NCI-H748 treated with DMSO at 0.1 percent for 48 hours (cell line): ENCODE data around the gene BUB1.
A peak's percentile ranks its signal among the peaks of the same experiment; 100 is the strongest.
"Not testable (repeated sequence)": the region's sequence is repeated elsewhere in the genome, so short reads cannot be mapped to it uniquely, and the experiment has no call there.

Experiments used
- DNase-seq: peaks from one replicate; lab custom pipeline; 2025; lab: John Stamatoyannopoulos, UW

Gene BUB1

DNA sequence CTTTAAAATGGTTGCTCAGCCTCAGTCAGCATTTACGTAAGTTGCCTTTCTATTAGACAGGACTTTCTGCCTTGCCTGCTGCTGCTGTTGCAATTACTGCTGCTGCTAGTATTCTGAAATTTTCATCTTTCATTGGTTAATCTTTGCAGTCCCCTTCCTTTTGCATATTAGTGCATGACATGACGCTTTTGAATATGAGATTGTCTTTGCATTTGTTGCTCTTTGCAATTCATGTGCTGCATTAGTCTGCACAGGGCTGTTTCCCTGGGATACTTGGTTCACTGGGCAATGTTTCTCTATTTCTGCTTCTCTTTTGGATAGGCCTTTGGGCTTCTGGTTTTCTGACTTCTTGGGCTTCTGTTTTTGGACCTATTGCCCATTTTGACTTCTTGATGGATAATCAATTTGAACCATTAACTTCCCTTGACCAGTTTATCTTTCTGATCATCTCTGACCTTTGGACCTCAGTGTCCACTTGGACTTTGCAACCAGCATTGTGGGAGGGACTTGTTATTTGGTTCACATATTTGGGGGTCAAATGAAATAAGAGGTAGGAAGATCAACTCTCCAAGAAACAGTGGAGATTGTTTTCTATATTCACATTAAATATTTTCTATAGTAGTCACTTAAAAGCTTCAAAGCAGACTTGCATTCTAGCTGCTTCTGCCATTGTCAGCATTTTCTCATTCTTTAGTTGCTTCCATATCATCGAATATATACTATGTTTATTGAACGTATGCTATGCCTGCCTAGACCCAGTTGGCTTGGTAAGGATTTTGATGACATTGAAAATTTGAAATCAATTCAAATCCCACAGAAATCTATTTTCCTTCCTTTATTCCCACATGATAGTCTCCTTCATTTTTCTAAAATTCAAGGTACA is 12.5 kb upstream of the BUB1 start:
- DNase-seq: no peak

DNA sequence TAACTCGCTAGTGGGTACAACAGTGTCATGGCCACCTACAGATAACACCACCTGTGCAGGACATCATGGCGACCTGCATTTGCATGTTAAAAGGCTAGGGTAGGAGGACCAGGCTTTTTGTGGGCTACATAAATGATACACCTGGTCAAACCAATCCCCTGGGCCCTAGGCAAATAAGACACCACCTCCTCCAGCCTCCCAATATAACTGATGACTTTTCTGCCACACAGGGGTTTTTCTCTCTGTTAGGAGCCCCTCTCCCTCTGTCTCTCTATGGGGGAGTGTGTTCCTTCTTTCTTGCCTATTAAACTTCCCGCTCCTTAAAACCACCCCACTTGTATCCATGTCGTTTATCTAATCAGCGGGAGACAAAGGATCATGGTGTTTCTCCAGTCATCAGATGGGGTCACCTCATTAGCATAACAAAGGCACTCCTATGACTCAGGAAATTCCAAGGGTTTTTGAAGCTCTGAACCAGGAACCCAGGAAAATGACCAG is 10.8 kb upstream of the BUB1 start:
- no peak for DNase-seq

DNA sequence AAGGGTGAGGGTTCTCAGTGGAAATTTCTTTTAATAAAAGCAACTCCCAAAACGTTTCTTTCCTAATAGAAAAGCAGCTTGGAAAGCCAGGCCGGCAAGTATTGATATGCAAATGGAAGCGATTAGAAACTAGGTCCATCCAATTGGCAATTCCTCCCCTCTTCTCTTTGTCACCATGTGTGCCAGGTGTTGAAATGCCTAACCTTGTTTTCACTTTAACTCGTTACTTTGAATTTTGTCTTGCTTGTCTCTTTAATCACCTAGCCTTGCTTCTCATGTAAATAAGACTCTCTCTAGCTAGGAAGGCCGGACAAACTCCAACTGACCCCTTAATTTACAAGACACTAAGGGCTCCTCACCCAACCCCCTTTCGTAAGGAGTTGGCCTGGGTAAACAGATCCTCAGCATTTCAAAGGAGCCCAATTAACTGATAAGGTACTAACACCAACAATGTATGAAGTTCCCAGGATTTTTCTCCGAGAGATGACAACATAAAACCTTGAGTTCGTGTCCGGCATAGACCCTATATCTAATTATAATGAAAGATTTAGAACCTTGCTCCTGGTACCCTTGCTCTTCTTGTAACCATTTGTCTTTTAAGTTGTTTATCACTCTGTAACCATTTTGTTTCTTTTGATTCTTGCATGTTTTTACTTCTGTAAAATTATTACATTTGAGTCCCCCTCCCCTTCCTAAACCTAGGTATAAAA is 10.1 kb upstream of the BUB1 start:
- not testable (repeated sequence) for DNase-seq

DNA sequence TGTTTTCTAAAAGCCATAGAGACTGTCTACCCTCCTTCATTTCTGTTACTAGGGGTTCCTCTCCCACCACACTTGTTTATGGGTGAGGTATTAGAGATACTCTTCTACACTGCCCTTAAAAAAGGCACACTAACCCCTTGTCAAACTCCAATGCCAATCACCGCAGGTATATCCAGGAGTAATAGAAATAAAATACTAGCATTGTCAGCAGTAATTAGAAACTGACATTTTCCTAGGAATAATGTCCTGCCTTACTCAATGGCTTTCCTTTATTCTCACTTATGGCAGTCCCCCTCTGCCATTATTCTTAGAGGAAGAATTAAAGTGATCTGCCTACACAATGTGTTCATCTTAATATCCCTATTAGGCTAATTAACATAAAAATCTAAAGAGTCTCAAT is 5.0 kb upstream of the BUB1 start:
- no peak for DNase-seq

DNA sequence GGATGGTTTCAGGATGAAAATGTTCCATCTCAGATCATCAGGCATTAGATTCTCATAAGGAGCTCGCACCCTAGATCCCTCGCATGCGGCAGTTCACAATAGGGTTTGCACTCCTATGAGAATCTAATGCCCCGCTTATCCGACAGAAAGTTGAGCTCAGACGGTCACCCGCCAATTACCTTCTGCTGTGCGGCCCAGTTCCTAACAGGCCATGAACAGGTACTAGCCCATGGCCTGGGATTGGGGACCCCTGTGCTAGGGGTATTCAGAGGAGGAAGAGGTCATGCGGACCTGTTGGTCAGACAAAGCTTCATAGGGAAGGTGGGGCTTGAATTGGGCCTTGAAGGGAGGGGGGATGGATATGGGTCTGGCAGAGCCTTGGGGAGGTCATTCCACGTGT is 4.4 kb upstream of the BUB1 start:
- no peak for DNase-seq

DNA sequence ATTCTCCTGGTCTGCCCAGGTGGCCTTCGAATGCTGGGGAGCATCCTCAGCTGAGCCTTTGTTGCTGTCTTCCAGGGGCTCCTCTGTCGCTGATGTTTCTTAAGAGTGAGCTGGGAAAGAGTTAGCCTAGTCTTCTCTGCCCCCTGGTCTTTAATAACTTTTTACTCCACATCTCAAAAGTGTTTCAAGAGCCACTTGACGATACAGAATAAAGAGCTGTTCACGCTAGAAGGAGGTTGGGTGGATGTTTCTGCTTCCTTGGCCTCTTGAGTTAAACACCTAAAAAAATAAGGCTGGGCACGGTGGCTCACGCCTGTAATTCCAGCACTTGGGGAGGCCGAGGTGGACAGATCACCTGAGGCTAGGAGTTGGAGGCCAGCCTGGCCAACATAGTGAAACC is 2.8 kb upstream of the BUB1 start:
- no peak for DNase-seq

DNA sequence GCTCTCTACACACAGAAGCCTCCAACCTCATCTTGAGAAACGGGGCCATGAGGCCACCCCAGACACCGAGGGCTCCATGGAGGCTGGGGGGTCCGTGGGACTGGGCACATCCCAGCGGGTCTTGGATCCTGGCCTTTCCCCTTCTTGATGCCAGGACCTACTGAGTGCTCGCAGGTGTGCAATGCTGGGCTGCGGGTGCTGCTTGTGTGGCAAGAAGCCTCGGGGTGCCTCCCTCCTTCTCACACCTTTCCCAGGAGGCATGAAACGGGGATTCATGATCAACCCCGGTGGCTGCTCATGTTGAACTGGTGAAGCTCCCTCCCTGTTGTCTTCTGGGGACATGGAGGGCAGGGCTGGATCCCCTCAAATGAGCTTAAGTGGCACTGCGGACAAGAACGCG is 2.0 kb upstream of the BUB1 start:
- no peak for DNase-seq

DNA sequence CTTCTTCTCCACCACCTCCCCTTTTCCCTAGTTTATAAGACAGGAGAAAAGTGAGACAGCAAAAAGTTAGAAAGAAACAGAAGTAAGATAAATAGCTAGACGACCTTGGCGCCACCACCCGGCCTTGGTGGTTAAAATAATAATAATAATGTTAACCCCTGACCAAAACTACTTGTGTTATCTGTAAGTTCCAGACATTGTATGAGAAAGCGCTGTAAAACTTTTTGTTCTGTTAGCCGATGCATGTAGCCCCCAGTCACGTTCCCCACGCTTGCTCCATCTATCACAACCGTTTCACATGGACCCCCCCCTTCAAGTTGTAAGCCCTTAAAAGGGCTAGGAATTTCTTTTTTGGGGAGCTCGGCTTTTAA is 1.5 kb upstream of the BUB1 start:
- no peak for DNase-seq

DNA sequence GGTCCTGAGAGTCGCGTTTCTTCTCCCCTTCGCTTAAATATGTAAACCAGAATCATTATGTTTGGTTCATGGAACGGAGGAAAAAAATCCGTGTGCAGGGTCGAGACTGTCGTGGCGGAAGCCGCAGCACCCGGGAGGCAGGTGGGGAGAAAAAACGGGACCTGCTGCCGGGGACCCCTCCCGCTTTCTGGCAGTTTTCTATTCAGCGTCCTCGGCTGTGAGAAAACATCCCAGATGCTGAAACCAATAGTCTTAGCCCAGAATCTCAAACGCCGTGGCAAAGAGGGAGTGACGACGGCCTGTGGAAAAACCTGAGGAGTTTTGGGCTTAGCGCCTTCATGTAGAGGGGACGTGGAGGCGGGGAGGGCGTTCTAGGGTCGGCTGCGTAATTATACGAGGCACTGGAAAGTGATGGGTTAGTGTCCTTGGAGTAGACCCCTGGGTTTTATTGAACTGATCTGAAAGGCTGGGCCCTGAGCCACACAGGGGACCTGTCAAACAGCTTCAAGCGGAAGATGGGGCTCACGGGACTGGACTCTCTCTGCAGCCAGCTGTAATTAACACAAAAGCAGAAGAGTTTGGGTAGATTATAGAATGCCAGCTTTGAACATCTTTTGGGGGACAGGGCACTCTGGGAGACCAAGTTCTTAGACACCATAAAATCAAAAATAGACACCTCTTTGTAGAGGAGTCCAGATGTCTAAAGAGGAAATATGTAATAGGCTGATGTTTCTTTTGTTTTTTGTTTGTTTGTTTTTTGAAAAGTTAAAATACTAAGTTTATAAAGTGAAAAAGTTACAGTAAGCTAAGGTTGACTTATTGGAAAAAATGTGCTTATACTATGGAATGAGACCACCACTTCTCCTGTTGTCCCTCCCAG is 834 bp upstream of the BUB1 start:
- peak; percentile 28 for DNase-seq

DNA sequence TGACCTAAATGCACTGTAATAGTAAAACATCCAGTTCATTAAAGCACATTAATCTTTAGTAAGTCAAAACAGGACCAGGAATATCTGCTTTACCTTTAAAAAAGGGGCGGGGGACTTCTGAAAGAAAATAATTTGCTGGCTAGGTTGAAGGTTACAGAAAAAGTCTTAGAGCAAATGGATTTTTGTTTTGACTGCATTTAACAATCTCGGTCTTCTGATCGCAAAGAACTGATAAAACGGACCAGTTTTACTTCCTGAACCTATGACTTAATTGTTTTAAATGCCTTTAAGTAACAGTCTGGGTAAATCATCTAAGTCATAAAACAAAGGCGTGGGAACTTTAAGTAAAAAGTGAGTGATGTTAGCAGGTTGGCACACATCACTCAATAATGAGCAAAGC is 783 bp downstream of the BUB1 start:
- DNase-seq: no peak

DNA sequence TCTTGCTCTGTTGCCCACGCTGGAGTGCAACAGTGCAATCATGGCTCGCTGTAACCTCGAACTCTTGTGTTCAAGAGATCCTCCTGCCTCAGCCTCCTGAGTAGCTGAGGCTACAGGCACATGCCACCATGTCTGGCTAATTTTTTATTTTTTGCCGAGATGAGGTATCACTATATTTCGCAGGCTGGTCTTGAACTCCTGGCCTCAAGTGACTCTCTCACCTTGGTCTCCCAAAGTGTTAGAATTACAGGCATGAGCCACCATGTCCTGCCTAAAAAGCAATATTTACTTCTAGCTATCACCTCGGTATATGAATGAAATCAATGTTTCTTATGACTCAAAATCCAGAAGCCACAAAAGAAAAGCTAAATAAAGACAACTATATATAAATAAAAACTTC is 2.2 kb downstream of the BUB1 start:
- DNase-seq: no peak

DNA sequence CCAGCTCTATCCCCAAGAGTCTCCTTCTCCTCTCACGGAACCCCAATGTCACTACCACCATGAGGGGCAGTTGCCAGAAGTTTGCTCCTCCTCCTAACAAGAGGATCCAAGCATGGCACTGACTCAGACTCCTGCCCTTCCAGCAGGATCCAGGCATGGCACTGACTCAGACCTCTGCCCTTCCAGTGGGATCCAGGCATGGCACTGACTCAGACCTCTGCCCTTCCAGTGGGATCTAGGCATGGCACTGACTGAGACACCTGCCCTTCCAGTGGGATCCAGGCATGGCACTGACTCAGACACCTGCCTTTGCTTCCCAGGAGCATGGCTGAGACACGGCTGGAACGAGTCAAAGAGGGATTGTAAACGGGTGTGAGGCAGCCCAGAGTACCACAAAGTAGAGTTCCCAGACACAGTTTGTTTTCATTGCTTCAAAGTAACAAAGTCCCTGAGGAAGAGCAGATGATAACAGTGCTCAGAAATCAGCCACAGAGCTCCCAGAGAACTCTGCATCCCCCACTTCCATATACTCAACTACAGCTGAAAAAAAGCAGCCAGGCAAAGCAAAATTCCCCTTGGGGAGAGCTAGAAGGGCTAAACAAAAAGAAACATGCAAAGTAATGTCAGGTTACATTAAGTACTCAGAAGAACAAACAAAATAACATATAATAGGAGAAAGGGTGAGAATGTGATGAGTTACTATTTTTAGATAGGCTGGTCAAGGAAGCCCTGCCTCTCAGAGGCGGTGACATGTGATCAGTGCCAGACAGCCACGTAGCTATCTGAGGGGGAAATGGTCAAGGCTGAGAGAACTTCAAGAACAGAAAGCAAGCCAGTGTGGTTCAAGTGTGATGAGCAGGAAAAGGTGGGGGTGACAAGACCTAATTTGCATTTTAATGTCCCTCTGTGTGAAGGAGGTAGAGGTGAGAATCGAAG is 3.0 kb downstream of the BUB1 start:
- DNase-seq: no peak

DNA sequence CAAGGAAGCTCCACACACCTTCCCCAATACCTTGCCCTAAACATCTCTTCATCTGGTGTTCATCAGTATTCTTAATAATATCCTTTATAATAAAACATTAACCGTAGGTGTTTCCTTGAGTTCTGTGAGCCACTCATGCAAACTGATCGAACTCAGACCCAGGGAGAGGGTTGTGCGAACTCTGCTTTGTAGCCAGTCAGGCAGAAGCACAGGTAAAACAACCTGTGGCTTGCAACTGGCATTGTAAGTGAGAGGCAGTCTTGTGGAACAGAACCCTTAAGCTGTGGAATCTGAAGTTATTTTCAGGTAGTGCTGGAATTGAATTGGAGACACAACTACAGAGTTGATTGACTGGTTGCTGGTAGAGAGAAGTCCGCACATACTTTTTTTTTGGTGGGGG is 4.7 kb downstream of the BUB1 start:
- DNase-seq: no peak

DNA sequence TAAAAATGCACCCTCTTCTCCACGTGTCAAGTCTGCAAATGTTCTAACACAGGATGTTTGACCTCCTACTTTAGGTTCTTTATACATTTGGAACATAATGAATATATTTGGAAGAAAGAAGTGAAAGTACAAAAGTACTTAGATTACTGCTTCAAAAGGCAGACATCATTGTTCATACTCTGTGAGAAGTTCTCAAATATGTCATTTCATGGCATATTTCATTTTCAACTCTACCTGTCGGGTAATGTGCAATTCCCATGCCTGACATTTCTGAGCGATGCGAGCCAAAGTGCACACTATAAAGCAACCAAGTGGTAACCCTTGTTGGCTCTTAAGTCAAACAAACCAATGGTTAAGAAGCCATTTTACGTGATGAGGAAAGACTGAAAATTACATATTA is 7.0 kb downstream of the BUB1 start:
- DNase-seq: no peak

DNA sequence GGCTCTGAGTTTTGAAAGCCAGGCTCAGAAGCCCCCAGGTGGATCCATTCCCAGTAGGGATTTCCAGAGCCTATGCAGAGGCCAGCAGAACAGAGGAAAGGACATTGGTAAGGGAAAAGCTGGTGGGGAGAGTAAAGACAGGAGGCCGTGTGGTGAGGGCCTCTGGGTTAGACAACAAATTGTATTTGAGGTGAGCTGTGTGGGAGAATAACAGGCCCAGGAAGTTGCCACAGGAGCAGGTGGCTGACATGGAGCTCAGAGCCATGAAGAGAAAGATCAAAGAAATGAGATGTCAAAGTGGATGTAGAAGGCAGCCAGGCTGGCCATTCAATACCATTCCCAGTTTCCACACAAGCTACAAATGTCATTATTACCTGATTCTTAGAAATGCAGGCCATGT is 8.8 kb downstream of the BUB1 start:
- DNase-seq: no peak

DNA sequence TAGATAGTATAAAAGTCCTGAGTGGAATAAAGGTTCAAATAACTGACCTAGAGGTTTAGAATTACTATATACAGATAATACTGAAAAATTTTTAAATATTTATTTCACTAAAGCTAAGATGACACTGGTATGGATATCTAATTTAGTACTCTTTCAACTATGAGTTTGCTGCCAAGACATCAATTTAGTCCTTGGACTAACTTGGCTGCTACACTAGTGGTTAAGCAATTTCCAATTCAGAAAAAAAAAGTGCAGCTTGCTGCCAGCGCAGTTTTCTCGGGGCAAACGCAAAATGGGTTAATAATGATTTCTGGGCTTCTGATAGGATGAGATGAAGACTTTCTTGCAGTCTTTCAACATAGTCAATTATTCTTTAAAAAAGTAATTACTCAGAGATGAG is 10.8 kb downstream of the BUB1 start:
- DNase-seq: no peak

DNA sequence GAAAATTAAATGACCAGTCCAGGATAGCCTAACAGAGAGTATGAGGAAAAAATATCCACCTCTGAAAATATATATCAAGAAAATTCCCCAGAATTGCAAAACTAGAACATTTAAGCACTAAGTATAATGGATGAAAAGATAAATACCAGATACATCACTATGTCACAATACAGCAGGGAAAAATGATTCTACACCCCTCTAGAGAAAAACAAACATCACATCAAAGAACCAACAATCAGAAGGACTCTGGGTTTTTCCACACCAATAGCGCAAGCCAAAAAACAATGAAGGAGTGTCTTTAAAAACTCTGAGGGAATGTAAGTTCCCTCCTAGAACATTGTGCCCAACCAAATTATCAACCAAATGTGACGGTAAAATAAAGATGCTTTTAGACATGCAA is 13.7 kb downstream of the BUB1 start:
- DNase-seq: no peak

DNA sequence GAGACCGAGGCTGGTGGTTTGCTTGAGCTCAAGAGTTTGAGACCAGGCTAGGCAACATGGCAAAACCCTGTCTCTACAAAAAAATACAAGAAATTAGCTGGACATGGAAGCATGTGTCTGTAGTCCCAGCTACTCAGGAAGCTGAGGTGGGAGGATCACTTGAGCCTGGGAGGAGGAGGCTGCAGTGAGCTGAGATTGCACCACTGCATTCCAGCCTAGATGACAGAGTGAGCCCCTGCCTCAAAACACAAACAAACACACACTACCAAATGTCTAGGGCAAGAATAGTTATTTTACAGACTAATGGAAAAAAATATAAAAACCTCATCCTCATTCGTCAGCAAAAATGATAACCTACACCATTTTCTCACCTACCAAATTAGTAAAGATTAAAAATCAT is 15.3 kb downstream of the BUB1 start:
- DNase-seq: no peak

DNA sequence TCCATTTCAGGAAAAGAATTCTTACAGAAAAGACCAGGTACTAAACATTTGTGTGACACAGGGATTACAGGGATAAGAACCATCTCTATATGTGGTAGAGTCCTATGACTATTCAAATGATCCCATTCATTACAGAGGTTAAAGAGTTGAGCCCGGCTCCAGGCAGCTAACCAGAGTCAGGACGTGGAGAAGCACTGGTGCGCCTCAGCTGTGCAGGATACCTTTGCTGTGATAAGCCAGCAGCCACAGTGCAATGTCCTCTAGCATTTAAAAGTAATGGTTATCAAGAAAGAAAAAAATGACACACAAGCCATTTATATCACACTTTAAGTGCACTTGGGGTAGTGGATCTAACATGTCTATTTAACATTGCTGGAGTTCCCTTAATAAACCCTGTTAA is 17.3 kb downstream of the BUB1 start:
- DNase-seq: no peak

DNA sequence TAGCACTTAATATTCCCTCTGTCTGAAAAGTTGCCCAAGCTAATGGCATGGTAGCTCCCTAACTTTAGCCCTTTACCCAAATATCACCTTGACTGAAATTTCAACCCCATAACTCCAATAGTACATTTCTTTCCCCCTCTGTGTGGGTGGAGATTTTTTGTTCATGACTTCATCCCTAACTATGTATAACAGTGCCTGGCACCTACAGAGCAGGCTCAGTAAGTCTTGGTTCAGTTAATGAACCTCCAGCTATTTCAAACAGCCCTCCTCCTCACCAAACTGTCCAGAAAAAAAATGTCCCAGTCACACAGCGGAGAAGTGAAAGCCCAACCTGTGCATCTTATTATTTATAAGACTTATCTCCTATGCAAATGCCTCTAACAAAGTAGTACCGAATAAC is 18.6 kb downstream of the BUB1 start:
- DNase-seq: no peak

DNA sequence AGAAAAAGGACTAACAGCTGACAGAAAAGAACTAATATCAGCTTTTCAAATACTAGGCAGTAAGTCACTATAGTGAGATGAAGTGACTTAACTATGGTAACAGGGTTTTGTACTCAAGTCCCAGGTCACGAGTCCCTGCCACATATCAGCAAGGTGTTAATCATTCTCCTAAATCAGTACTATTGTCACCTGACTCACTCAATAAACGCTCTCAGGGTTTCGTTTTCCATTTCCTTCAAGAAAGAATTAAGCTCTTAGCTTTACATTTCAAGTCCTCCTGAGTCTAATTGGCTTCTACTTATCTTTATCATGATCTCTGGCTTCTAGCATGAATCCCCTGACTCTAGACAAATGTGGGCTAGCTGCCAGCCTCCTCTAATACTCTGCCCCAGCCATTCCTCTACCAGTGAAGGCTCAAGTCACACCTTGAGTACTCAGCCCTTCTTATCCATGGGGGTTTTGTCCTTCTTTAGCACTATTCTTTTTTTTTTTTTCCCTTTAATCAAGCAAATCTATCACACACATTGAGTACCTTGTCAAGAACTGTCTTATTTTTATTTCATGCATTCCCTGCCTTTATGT is 20.0 kb downstream of the BUB1 start:
- no peak for DNase-seq
